Stomach (tissue), 4 donors: ENCODE data around the gene GSG1L2.

Experiments used
- POLR2AphosphoS5 ChIP-seq, 3 donors: sonication (generic); formaldehyde crosslinking; IDR thresholded peaks; one replicate each; pipeline ENCODE4 v1.6.1; 2016; ENCODE audit warnings: antibody characterized with exemption in 3 of 3
- TF ChIP-seq, protein P1 (sequence below), 7 experiments: fragments of 450-650 bp in 4 of 7; fragments of 200-600 bp in 3 of 7; sonication (generic) in 3 of 7; IDR thresholded peaks; one replicate each; pipeline ENCODE4 v1.5.1; 2016 to 2019; ENCODE audit warnings: antibody characterized with exemption in 7 of 7, control low read depth in 2 of 7, mild to moderate bottlenecking in 1 of 7

DNA sequence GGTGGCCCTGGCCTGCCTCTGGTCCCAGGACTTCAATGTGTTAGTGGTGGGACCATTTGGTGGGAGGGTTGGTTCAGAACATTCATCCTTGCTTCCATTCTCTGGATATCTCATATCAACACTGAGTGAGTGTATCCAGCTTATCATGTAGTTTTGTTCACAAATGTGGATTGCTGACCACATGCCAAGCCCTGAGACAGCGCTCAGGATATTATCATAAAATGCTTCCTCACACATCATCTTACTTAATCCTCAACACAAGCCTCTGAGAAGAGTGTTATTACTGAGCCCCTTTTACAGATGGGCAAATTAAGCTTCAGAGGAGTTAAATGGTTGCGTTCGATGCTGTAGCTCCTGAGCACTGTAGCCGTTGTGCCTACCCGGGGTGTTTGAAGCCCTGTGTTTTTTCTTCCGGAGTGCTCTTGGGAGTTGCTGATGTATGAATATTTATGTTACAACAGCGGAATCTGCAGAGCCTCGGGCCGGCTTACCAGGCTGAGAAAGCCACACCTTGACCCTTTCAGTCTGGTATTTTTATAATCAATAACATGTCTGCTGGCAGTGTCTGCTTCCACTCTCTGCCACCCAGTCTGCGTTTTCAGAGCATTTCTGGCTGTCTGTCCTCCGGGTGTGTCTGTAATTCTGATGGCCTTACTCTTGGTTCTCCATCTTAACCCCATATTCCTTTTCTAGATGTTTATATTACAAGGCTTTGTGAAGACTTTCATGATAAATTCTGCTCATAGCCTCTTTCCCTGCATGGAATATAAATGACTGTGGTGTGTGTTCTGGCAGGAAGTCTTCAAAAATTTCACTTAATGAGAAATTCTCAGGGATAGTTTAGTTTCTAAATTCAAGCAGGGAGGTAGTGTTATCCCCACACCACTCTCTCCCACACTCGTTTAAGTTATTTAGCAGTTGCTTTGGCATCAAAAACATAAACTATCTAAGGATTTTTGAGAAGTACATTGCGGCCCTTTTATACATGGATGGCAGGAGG lies 6.7 kb upstream of the GSG1L2 start:
- TF ChIP-seq, protein P1, sequence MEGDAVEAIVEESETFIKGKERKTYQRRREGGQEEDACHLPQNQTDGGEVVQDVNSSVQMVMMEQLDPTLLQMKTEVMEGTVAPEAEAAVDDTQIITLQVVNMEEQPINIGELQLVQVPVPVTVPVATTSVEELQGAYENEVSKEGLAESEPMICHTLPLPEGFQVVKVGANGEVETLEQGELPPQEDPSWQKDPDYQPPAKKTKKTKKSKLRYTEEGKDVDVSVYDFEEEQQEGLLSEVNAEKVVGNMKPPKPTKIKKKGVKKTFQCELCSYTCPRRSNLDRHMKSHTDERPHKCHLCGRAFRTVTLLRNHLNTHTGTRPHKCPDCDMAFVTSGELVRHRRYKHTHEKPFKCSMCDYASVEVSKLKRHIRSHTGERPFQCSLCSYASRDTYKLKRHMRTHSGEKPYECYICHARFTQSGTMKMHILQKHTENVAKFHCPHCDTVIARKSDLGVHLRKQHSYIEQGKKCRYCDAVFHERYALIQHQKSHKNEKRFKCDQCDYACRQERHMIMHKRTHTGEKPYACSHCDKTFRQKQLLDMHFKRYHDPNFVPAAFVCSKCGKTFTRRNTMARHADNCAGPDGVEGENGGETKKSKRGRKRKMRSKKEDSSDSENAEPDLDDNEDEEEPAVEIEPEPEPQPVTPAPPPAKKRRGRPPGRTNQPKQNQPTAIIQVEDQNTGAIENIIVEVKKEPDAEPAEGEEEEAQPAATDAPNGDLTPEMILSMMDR (IDR thresholded peaks at IDR 0.05), result no peak
- TF ChIP-seq POLR2AphosphoS5 (IDR thresholded peaks at IDR 0.05), result no peak
